Adrenal gland (tissue), 5 donors: ENCODE data around the gene PELI3.

Source experiments
- CTCF ChIP-seq, 6 experiments: fragments of 450-650 bp in 4 of 6; fragments of 200-600 bp in 2 of 6; sonication (generic) in 1 of 6; IDR thresholded peaks; 1 replicate in 5 of 6; 2 replicates in 1 of 6; pipeline versions ENCODE4 v1.5.1 to v1.8.0; 2016 to 2021; ENCODE audit warnings: antibody characterized with exemption in 6 of 6, mild to moderate bottlenecking in 2 of 6, moderate library complexity in 1 of 6
- POLR2A ChIP-seq, 2 donors: fragments of 450-650 bp; IDR thresholded peaks; one replicate each; pipeline ENCODE4 v1.6.1; 2017; ENCODE audit warnings: antibody characterized with exemption in 2 of 2, mild to moderate bottlenecking in 2 of 2, moderate library complexity in 1 of 2
- donor health status: DM: no; HTN: no; CAD: no.

- TF ChIP-seq POLR2A (IDR thresholded peaks at IDR 0.05) (no peak), CTCF (IDR thresholded peaks at IDR 0.05) (no peak)
These were observed 27.8 kb downstream of the PELI3 start for GRCh38 chr11:66494458-66494857.
